NCI-H526 treated with DMSO at 0.1 percent for 48 hours (cell line): ENCODE data around the gene IP6K1.
"Not testable (repeated sequence)": the region's sequence is repeated elsewhere in the genome, so short reads cannot be mapped to it uniquely, and the experiment has no call there.

Experiments
- DNase-seq: peaks from one replicate; lab custom pipeline; 2025; lab: John Stamatoyannopoulos, UW

The IP6K1 gene

DNA sequence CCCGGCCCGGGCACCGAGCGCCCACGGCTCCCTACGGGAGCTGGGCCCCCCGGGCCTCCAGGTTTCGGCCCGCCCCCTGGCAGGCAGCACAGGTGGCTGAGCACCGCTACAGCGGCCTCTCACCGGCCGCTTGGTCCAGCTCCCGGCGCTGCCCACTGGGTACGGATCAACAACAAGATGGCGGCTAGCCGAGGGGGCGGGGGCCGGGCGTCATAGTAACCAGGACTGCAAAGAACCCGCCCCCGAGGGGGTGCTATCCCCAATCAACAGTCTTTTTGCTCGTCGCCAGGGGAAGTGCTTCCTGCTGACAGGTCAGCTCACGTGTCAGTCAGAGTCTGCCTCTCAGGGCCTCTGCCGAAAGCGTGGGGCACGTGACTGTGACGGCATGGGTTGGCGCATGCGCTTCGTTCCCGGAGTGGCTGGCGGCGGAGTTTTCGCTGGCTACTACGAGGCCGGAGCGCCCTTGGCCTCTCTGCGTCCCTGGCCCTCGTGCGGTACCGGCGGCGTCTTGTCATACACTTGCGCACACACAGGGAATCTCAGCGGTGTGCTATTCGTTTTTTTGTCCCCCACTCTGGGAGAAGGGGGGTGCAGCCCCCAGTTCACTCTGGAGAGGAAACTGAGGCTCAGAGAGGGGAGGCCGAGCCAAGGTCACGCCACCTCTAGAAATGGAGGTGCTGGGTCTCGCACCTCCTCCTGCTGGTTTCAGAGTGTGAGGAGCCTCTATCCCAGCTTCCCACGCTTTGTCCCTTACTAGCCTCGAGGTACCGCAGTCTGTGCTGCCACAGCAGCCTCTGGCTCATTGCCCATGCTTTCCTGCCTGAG, at the start of gene IP6K1:
Gene IP6K1 (minus strand): TSS at position 186 of the 825 bp plus-strand sequence. CDS start 38,502 bp downstream, outside the sequence.
- DNase-seq = peak; percentile 98

DNA sequence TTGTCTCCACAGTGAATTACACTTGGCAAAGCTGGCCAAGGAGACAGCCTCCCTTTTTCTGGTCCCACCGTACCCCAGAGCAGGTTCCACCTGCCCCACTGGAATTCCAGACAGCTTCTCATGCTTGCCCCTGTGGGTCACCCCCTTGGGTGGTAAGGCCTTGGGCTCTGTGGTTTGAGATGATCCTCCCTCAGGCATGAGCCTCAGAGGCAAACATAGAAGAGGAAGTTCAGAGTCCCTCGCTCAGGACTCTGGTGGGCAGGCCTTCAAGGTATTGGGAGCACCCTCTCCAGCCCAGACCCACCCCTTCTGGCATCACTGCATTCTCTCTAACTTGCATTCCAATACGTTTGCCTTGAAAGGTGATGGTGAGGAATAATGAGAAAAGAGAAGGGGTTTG, 45.0 kb upstream of the IP6K1 start:
- DNase-seq = no peak

DNA sequence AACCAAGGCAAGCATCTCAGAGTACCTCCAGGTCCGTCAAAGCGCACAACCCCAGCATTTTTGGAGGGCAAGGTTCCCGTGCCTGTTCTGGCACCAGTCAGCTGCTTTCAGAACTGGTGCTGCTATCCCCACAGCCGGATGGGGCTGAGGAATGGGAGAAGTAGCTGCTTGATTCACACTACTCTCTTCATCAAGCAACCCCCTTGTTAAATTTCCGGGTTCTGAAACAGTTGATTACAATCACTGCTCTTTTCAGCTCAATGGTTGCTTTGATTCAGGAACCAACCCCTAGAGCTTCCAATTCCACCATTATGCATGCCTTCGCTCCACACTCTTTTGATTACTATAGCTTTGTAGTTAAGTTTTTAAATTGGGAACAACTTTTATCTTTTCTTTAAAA, 39.7 kb upstream of the IP6K1 start:
- no peak for DNase-seq

DNA sequence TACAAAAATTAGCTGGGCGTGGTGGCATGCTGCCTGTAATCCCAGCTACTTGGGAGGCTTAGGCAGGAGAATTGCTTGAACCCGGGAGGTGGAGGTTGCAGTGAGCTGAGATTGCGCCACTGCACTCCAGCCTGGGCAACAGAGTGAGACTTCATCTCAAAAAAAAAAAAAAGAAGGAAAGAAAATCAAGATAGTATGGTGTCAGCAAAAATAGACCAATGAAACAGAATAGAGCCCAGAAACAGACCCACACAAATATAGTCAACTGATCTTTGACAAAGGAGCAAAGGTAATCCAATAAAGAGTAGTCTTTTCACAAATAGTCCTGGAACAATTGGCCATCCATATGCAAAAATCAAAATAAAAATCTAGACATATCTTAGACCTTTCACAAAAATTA, 36.8 kb upstream of the IP6K1 start:
- not testable (repeated sequence) for DNase-seq

DNA sequence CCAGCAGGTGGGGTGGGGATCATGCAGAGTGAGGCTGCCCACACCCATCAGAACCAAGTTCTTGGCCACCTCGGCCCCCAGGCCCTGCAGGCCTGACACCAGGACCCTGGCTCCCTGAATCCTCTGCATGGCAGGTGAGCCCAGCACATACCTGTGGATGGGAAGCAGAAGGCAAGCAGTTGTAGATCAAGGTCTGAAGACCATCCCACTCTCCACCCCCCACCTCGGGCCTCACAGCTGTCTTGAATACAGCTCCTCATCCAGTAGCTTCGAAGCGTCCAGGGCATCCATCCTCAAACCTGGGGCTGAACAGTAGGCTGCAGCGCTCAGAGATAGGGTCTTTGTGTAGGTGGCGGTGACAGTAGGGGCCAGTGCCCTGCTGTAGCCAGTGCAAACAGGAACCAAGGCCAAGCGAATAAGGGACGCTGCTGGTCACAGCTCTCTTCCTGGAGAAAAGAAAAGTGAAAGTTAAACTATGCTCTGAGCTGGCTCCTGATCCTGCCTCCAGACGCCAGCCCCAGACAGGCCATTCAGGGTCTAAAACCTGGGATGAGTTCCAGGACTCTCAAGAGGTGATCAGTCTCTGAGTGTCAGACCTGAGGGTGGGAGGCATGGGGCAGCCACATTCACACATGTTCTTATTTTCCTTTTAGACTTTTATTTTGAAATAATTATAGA, 27.3 kb upstream of the IP6K1 start, which contains the start of gene UBA7:
Gene UBA7 (minus strand): TSS at position 457 of the 678 bp plus-strand sequence. CDS start 166 bp downstream, at position 291.
- no peak for DNase-seq

DNA sequence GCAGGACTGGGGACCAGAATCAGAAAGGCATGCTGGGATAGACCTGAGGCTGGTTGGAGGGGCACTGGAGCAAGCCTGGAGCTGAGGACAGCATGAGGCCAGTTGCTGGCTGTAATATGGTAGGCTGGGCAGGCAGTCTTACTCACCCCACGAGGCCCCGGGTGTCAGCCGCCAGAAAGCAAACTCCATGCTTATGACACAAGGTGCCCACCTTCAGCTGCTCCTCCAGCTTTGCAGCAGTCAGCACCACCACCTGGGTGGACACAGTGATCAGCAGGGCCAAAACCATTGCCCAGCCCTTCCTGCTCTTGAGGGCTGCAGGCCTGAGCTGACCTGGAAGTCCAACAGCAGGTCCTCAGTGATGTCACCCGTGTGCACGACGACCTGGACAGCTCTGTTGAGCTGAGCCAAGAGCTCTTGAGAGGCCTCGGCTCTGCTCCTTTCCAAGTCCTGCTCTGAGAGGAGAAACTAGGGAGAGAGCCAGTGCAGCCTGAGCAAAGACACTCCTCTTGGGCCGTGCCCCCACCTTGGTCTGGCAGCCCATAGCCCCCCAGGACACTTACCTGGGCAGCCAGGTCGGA, 26.7 kb upstream of the IP6K1 start:
- no peak for DNase-seq

DNA sequence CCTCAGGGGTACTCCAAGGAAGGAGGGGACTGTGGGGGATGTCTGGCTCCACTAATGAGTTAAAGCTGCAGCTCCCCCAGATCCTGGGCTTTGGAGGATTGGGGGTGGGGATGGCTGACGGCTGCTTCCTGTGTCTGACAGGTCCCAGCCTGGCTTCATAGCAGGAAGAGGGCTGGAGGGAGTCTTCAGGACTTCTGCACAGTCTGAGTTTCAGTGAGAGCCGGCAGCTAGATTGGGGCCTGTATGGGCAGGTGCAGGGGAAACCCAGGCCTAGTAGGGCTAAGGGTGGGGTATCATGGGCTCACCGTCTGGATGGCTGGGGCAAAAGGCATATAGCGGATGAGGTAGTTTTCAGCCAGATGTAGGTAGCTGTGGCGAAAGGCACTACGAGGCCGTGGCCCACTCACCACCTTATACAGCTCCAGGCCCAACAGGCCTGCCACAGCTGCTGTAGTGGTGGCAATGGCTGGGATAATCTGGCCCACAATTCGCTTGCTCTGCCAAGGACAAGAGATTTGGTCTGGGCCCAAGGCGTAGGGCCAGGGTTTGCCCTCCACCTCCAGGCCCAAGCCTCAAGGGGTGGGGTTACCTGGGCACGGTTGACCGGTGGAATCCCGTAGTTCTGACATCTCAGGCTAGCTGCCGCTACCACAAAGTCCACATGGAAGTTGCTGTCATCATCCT, 21.2 kb upstream of the IP6K1 start:
- DNase-seq = no peak

DNA sequence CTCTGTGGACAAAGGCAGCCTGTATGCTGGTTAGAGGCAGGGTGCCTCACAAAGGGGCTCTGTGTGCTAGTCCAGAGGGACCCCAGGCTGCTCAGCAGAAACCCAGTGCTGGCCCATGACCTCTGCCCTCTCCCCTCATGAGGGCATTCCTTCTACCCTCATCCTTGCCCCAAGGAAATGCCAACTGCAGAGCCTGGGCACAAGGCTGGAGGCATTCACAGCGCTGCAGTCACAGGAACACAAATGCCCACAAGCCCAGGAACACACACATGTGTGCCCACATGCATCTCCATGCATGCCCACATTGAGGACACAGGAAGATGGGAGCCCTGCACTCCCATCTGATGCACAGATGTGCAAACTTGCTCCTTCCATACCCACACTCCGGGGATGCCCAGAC, 20.5 kb upstream of the IP6K1 start:
- no peak for DNase-seq

DNA sequence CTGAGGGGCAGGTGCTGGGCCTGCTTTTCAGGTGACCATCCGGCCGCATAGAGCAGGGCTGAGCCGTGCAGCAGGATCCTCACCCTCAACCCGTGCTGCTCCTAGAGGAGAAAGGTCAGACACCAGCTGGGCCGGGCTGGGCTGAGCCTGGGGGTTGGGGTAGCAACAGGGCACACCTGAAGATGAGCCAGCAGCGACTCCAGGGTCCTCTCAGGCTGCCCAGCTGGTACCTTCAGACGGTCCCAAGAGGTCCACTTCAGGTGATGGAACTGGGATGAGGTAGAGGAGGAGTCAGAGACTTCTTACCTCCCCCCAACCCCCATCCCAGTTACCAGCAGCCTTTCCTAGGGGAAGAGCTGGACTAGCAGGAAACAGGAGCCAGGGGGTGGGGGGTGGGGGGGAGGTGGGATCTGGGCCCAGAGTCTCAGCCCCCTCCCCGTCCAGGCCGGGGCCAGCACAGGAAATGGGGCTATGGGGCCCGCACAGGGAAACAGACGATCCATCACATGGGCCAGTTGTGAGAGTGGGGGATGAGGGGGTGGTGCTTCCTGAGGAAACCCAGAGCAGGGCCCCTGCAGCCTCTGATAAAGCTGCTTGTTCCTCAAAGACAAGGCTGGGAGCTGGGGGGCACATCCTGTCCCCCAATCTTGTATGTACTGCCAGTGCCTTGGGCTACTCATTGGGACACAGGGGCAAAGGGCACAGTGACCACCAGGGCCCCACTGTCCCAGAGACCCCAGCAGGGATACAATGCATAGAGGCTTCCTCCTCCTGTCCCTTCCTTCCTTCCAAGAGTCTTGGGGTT, 19.8 kb upstream of the IP6K1 start:
- no peak for DNase-seq

DNA sequence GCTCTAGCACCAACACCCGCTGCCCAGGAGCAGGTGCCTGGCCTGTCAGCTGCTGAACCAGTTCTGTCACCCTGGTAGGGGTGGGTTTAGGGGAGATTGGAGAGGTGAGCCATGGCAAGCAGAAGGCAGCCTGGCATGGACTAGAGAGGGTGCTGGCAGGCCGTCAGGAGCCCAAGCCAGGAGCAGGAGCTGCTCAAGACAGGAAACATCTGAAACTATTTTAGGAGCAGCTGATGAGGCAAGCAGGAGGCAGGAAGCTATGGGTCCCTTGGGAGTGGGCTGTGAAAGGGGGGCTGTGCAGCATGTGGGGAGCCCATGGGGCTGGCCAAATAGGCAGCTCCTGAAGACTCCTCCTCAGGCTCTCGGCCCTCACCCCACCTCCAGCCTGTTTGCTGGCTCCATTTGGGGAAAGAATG, 19.0 kb upstream of the IP6K1 start:
- DNase-seq = peak; percentile 3

DNA sequence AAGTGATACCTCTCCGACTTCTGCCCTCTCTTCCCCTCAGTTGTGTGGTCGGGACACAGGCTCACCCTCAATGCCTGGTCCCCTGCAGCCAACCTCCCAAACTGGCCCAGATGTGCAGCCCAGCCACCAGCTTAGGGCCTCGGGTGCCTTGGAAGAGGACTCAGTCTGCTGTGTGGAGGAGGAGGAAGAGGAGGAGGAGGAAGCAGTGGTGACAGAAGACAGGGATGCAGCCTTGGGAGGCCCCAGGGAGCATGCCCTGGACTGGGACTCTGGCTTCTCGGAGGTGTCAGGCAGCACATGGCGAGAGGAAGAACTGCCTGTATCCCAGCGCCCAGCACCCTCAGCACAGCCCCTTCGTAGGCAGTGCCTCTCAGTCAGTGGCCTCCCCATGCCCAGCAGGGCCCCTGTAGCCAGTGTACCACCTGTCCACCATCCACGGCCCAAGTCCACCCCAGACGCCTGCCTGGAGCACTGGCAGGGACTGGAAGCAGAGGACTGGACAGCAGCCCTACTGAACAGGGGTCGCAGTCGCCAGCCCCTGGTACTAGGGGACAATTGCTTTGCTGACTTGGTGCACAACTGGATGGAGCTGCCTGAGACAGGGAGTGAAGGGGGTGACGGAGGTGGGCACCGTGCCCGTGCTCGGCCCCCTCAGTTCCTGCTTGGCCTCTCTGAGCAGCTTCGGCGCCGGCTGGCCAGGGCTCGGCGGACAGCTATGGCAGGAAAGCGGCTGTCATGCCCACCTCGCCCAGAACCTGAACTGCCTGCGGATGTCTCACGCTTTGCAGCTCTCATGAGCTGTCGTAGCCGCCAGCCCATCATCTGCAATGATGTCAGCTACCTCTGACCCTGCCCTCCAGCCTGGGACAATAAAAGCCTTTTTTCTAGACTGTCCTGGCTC, 18.0 kb upstream of the IP6K1 start:
- no peak for DNase-seq

DNA sequence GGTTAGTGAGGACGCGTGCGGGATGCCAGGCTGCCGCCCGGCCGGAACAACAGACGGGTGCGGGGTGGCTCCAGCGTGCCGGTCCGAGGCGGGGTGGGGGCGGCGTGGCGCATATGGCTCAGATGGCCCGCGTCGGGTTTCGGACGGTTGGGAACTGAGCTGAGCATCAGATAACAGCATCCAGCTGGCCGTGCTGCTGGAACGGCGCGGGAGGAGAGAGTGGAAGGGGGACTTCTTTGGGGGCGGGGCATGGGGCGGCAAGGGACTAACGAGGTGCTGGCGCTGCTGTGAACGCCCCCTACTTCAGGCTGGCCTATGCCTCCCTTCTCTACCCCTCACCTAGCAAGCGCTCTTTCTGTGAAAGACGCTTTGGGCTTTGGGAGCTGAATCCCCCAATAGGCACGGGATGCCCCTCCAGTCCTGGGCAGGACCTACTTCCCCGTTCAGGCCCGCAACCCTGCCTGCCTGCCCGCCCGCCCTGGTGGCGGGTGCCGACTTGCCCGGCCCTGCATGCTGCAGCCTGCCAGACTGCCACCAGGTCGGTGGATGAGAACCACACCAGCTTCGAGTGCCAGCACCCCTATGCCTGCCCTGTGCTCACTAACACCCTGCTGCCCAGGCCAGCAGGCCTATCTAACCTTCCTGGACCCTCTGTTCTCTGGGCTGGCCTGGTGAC, 17.3 kb upstream of the IP6K1 start:
- DNase-seq = no peak

DNA sequence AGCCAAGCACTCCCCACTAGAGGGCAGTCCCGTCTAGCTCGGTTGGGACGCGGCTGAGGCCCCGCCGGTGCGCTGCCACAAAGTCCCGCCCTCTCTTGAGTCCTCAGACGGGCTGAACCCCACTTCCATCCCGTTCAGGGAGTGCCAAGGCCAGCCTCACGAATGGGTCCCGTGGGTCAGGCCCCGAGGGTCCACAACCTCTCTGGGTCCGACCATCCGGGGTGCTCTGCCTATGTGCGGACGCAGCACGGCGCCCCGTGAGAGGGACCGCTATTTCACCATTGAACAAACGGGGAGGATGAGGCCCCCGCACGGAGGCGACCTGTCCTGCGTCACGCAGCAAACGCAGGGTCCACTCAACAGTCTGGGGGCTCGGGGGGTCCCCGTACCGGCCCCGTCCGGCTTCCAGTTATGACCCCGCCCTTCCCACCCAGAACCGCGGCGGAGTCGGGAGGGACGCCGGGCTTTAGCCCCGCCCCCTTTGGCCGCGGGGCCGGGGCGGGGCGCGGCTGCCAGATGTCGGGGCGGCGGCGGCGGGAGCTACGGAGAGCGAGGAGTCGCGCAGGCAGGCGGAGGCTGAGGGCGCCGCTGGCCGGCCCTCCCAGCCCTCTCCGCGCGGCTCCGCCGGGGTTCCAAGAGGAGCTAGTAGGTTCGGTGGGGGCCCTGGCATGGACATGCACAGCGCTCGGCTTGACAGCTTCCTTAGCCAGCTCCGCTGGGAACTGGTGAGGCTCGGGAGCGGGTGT, 16.6 kb upstream of the IP6K1 start, which contains the start of gene INKA1:
Gene INKA1 (plus strand): TSS at position 543 of the 746 bp plus-strand sequence. CDS start 132 bp downstream, at position 675.
- DNase-seq = peak; percentile 26

DNA sequence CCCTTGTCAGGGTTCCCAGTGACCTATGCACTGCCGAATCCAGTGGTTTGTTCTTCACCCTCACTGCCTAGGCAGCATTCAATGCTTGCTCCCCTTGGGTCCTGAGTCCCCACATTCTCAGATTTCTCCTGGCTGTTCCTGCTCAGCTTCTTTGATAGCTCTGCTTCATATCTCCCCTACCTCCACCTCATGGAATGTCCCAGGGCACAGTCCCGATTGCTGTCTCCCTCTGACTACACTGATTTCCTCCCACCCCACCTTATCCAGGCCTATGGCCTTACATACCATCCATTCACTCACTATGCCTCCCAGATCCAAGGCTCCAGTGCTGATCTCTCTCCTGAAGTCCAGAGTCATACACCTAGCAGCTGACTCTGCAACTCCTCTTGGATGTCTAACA, 14.8 kb upstream of the IP6K1 start:
- DNase-seq = no peak

DNA sequence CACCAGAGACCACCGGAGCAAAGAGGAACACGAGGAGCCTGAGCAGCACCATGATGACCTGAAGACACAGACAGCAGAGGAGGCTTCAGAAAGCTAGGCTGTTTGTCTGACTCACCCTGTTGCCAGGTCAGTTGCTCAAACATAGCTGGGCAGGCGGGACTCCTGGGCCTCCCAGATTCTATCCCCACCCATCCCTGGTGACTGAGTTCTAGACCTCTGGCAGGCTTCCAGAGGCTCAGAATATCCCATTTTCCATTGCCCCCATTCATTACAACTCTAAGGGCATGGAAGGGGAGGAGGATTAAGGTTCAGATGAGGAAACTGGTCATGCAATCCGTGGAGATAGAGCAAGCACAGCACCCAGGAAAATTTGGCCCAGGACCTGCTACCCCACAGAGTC, 13.4 kb upstream of the IP6K1 start, which contains the start of gene CDHR4:
Gene CDHR4 (minus strand): TSS at position 113 of the 400 bp plus-strand sequence. CDS start 61 bp downstream, at position 52.
- DNase-seq = no peak

DNA sequence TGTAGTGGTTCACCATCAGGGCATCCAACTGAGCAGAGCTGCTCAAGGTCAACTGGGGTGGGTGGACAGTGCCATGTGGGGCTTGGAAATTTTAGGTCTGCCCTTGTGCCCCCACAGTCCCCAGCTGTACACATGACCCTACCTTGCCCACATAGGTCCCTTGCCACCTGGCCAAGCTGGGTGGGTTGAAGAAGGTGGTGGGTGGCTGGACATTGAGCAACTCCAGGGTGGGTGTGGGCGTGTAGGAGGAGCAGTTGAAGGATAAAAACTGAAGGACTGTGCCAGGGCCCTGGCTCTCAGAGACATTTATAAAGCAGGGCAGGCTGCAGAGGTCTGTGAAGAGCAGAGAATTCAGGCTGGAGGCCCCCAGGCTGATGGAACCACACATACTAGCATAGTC, 12.8 kb upstream of the IP6K1 start:
- DNase-seq = no peak

DNA sequence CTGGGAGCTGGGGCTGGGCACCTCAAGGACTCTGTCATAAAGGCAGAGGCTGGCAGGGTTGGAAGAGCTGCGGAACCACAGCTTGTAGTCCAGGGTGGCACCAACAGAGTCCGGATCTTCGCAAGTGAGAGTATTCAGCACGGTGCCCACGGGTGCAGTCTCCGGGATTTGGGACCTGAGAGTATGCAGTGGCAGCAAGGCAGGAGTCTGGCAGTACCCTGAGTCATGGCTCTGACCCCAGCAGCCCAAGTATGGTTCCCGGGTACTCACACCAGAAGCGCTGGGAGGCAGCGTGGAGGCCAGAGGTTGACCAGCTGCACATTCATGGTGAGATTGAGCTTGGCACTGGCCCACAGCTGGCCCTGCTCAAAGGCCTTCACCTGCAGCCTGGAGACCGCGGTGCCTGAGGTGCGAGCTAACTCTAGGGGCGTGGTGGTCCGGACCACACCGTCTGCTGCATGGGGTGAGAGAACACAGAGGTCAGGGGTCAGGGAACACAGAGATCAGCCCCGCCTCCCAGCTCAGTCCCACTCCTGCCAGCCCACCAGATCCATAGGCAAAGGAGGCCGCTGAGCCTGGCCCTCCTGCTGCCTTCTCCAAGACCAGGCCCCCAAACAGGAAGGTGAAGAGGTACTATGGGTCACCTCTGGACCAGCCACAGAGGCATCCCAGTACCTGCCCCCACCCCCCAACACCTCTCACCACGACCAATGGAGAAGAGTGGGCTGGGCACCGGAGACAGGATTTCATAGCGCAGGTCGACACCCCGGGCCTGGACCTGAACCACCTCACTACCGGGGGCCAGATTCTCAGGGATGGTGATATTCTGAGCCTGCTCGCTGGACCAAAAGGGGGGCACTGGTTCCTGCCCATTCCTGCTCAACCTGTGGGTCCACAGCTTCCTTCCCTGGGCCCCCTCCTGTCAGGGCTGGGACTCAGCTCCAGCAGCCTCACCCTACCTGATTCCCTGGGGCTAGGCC, 8.9 kb upstream of the IP6K1 start:
- DNase-seq = no peak

DNA sequence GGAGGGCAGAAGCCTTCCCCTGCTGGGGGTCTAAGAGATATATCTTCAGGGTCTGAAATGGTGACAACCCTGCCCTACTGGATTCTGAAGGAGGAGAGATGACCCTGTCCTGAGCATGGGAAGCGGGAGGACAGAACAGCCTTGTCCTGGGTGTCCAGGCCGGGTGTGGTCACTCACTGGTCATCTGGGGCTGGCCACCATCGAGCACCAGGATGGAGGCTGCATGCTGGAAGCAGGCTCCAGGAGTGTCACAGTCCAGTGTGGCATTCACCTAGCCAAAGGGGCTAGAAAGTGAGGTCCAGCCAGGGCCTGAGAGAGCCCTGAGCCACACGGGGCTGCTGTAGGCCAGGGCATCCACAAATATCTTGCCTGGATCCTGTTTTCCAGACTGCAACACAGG, 8.1 kb upstream of the IP6K1 start:
- no peak for DNase-seq
